Right atrium auricular region (tissue), 2 donors: ENCODE results near the gene CA4. TPM values are rescaled to one million over a fixed set of nuclear protein-coding genes. Genes with fewer than 3 reads are reported as not detected.
A peak's percentile ranks its signal among the peaks of the same experiment; 100 is the strongest.
"Not testable (repeated sequence)": the region's sequence is repeated elsewhere in the genome, so short reads cannot be mapped to it uniquely, and the experiment has no call there.

Source experiments
- DNase-seq: peaks from one replicate; pipeline ENCODE4 v3.0.0-alpha.2; 2019; ENCODE audit warnings: low spot score
- H3K27ac ChIP-seq, 2 donors: fragments of 200-600 bp; sonication (generic); 1 replicate in 1 of 2; 2 replicates in 1 of 2; pipeline ENCODE4 v1.5.1; 2016 to 2019
- H3K27me3 ChIP-seq, 2 donors: fragments of 200-600 bp; sonication (generic); one replicate each; pipeline versions ENCODE4 v1.5.1 to v1.6.0; 2017 to 2019
- H3K36me3 ChIP-seq: fragments of 200-600 bp; sonication (generic); one replicate; pipeline ENCODE4 v1.5.1; 2016
- H3K4me1 ChIP-seq, 2 donors: fragments of 200-600 bp; sonication (generic); one replicate each; pipeline versions ENCODE4 v1.5.1 to v1.6.0; 2017 to 2019
- H3K4me3 ChIP-seq, 2 donors: fragments of 200-600 bp; sonication (generic); 1 replicate in 1 of 2; 2 replicates in 1 of 2; pipeline ENCODE4 v1.5.1; 2017 to 2019; ENCODE audit warnings: mild to moderate bottlenecking in 1 of 2, moderate library complexity in 1 of 2
- H3K9me3 ChIP-seq, 2 donors: fragments of 200-600 bp; sonication (generic); one replicate each; pipeline ENCODE4 v1.5.1; 2019
- total RNA-seq, 2 donors: library from RNA; depleted of rRNA; stranded (reverse); fragments of >200 nt; gene quantifications; one replicate each; pipeline ENCODE4 v1.1.0, GENCODE V29; 2016
- TF ChIP-seq, protein P1 (sequence below), 2 donors: fragments of 200-600 bp; sonication (generic); IDR thresholded peaks; one replicate each; pipeline ENCODE4 v1.5.1; 2019; ENCODE audit warnings: antibody characterized with exemption in 2 of 2

CA4 gene
- total RNA-seq = 1 to 10 TPM; 1.7 to 4.0 TPM

DNA sequence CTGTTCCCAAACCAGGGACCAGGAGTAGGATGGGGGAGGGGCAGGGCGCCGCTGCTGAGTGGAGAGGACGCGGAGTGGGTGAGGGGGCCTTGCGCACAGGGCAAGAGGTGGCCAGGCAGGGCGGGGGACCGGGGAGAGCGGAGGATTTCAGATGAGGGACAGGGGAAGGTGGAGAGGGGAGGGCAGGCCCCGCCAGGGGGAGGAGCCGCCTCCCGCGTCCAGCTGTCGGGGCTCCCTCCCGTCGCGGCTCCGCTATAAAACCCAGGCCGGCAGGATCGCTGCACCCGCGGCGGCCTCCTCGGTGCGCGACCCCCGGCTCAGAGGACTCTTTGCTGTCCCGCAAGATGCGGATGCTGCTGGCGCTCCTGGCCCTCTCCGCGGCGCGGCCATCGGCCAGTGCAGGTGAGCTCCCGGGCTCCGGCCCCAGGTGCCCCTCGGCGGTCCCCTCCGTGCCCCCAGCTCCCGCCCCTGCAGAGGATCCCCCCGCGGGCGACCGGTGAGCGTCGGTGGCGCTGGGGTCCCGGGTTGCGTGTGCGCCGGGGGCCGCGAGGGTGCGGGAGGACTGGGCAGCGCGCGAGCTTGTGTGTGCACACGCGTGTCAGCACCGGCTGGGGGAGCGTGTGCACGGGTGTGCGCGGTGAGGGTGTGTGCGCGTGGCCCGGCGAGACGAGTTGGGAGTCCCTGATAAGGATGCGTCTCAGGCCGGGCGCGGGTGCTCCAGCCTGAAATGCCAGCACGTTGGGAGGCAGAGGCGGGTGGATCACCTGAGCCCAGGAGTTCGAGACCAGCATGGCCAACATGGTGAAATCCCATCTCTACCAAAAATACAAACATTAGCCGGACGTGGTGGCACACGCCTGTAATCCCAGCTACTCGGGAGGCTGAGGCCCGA, at the start of gene CA4:
TSS of gene CA4 (plus strand) at position 283 of the 892 bp plus-strand sequence. CDS start at position 345, 62 bp downstream.
- Histone ChIP-seq H3K4me1 (peaks cover 0 to 34% of the 10 kb centered on the region in 2 donors), H3K27me3 (peaks cover 6 to 25% of the 10 kb centered on the region in 2 donors), H3K4me3 (peak within 1 kb of the TSS; percentile 20 to 49), H3K9me3 (no peaks in the 10 kb centered on the region), H3K36me3 (no peaks in the 10 kb centered on the region), H3K27ac (no peak within 1 kb of the TSS)
- DNase-seq = no peak
- TF ChIP-seq, protein P1, sequence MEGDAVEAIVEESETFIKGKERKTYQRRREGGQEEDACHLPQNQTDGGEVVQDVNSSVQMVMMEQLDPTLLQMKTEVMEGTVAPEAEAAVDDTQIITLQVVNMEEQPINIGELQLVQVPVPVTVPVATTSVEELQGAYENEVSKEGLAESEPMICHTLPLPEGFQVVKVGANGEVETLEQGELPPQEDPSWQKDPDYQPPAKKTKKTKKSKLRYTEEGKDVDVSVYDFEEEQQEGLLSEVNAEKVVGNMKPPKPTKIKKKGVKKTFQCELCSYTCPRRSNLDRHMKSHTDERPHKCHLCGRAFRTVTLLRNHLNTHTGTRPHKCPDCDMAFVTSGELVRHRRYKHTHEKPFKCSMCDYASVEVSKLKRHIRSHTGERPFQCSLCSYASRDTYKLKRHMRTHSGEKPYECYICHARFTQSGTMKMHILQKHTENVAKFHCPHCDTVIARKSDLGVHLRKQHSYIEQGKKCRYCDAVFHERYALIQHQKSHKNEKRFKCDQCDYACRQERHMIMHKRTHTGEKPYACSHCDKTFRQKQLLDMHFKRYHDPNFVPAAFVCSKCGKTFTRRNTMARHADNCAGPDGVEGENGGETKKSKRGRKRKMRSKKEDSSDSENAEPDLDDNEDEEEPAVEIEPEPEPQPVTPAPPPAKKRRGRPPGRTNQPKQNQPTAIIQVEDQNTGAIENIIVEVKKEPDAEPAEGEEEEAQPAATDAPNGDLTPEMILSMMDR (IDR thresholded peaks at IDR 0.05) = no peak

DNA sequence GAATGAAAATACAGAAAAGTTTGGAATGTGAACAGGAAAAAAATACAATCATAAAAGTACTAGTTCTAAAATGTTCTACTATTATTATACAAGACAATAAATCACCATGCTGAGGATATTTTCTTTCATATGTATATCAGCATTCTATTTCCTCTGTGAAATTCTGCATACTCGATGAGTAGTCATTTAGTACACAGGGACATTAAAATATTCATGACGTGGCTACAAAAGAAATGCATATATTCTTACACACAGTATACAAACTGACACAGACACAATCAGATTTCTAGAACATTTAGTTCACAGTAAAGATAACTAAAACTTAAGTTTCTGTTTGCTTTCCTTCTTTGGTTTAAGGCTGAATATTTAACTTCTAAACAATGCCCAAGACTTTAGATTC, 49.2 kb upstream of the CA4 start:
- H3K27ac ChIP-seq, H3K4me3 ChIP-seq, H3K4me1 ChIP-seq, H3K27me3 ChIP-seq, DNase-seq, H3K36me3 ChIP-seq, H3K9me3 ChIP-seq: not testable (repeated sequence)

DNA sequence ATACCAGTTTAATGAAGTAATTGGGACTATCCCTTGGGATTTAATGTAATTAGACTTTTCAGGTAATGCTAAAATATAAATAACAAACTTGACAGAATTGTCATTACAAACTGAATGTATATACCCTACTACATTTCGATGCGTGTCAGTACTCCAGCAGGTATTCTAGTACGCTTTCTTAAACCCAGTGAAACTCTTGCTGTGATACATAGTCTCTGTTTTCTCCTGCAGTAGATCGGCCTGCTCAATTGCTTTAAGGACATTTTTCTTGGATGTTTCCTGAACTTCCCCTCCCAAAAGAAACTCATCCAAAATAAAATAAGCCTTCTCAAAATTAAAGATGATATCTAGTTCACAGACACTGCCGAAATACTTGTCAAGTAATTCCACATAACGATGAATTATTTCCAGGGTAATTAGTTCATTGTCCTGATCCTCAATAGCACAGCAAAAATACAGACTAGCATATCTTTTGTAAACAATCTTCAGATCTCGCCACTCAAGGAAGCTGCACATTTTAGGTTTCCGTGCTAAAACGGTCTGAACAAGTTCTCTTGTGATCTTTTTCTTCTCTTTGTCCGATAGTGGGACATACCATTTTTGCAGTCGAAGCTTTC, 47.6 kb upstream of the CA4 start:
- H3K9me3 ChIP-seq, H3K4me1 ChIP-seq, DNase-seq, H3K27me3 ChIP-seq, H3K36me3 ChIP-seq: not testable (repeated sequence)
- peak overlapping the region; percentile 19 to 20 for H3K4me3 ChIP-seq
- H3K27ac ChIP-seq = peak overlapping the region in 1 of 2 donors; percentile 4

DNA sequence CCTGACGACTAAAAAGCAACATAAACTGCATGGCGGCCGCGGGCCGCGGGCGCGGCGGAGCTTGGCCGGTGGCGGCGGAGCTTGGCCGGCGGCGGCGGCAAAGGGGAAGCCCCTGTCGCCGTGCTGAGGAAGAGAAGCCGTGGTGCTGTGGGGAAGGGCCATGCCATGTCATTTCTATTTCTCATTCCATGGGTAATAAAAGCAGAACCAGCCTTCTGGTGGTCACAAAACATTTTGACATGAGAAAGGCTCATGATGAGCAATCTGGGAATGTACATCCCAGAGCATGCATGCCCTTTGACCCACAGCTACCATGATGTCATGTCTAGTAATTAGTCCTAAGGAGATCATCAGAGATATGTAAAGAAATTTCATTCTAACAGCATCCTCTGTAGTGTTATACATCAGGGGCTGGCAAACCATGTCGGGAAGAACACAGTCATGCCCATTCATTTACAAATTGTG, 47.1 kb upstream of the CA4 start:
- no peak for DNase-seq
- no peaks in the 10 kb centered on the region for H3K36me3 ChIP-seq
- H3K4me1 ChIP-seq = no peaks in the 10 kb centered on the region
- H3K27ac ChIP-seq = peak overlapping the region in 1 of 2 donors; percentile 4
- H3K27me3 ChIP-seq = no peaks in the 10 kb centered on the region
- TF ChIP-seq, protein P1 (IDR thresholded peaks at IDR 0.05) = no peak
- no peaks in the 10 kb centered on the region for H3K9me3 ChIP-seq
- H3K4me3 ChIP-seq = peak overlapping the region; percentile 19 to 20

DNA sequence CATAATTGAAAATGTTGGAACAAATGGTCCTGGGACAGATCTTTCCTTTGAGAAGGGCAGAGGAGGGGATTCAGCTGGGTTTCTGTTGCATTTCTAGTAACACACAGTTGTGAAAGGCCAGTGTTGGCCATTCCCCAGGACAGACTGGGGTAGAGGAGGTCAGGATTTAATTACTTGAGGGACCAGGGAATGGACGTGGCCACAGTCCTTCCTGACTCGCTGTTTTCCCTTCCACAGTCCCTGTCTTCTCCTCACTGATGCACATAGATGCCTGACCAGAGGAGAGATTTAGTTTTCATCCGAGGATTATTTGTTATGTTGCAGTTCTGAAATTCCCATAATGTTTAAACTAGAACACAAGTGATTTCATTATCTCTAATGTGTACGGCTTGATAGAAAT, 45.8 kb upstream of the CA4 start:
- H3K9me3 ChIP-seq = no peaks in the 10 kb centered on the region
- no peaks in the 10 kb centered on the region for H3K27me3 ChIP-seq
- no peaks in the 10 kb centered on the region for H3K4me1 ChIP-seq
- H3K4me3 ChIP-seq = no peak overlapping the region
- no peak for DNase-seq
- no peak overlapping the region for H3K27ac ChIP-seq
- no peaks in the 10 kb centered on the region for H3K36me3 ChIP-seq
- TF ChIP-seq, protein P1 (IDR thresholded peaks at IDR 0.05) = no peak

DNA sequence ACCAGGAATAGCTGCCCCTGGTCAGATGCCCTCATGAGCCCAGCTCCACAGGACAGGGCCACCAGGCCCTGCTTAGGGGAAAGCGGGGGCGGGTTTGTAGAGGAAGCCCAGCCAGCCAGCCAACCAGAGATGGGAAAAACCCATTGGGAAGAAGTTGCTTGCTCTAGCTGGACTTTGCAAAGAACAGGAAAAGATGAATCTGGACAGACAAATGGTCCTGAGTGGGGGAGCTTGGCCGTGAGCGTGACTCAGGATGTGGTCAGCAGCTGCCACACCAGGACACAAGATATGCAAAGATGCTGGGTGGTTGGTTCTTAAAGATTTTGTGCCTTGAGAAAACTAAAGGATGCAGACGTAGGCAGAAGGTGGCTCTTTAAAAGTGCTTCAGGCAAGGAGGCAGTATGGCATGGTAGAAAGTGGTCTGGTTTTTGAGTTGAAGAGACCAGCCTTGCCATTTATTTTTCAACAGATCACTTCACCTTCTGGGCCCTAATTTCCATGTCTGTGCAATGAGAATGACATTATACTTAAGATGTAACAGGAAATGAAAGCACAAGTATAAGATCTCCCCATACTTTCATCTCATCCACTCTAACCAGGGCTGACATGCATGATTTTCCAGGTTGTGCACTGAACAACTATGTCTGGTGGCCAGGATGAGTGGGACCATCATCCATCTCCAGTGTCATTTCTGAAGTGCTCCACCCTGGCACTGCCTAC, 43.3 kb upstream of the CA4 start:
- Histone ChIP-seq H3K9me3 (no peaks in the 10 kb centered on the region), H3K4me1 (no peaks in the 10 kb centered on the region), H3K36me3 (no peaks in the 10 kb centered on the region), H3K27ac (no peak overlapping the region), H3K27me3 (no peaks in the 10 kb centered on the region), H3K4me3 (no peak overlapping the region)
- TF ChIP-seq, protein P1 (IDR thresholded peaks at IDR 0.05) = no peak
- no peak for DNase-seq
